ENCODE data around the gene FAM76A.
A peak's percentile ranks its signal among the peaks of the same experiment; 100 is the strongest.

Gene FAM76A

DNA sequence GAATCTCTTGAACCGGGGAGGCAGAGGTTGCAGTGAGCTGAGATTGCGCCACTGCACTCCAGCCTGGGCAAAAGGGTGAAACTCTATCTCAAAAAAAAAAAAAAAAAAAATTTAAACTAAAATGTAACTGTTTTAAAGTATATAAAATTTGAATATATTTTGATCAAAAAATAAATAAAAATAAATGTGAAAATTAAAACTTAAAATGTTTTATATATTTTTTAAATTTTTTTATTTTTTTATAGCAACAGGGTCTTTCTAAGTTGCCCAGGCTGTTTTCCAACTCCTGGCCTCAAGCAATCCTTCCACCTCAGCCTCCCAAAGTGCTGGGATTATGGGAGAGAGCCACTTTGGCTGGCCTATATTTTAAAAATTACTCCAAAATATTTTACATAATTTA is 15.2 kb upstream of the FAM76A start:
- Histone ChIP-seq H3K4me3 (no peak overlapping the region), H3K27ac (no peak overlapping the region)
- TF ChIP-seq, protein P1, sequence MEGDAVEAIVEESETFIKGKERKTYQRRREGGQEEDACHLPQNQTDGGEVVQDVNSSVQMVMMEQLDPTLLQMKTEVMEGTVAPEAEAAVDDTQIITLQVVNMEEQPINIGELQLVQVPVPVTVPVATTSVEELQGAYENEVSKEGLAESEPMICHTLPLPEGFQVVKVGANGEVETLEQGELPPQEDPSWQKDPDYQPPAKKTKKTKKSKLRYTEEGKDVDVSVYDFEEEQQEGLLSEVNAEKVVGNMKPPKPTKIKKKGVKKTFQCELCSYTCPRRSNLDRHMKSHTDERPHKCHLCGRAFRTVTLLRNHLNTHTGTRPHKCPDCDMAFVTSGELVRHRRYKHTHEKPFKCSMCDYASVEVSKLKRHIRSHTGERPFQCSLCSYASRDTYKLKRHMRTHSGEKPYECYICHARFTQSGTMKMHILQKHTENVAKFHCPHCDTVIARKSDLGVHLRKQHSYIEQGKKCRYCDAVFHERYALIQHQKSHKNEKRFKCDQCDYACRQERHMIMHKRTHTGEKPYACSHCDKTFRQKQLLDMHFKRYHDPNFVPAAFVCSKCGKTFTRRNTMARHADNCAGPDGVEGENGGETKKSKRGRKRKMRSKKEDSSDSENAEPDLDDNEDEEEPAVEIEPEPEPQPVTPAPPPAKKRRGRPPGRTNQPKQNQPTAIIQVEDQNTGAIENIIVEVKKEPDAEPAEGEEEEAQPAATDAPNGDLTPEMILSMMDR (IDR thresholded peaks at IDR 0.05), result no peak
- DNase-seq (ENCODE audit: low spot score), result no peak

DNA sequence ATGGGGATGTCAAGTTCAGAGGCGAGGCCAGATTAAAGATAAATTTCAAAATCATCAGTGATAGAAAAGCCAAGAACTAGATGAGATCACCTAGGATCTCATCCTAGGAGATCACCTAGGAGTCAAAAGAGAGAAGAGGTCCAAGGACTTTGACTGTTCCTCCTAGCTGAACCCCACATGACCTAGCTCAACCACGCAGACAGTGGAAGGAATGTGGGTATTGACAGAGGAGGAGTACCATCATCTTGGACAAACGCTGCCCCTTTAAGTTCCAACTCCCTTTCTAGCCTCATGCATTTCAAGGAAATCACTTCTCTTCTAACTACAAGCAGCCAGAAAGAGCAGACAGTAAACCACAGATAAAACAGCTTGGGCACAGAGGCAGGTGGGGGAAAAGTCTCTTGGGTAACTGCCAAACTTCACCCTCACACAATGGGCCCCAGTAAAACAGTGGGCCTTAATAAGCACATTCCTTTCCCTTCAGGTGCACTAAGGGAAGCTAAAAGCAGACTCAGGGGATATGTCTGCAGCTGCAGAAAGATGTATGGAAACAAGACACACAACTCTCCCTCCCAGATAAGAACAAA is 12.5 kb upstream of the FAM76A start:
- DNase-seq (ENCODE audit: low spot score), result no peak
- Histone ChIP-seq H3K4me3 (no peak overlapping the region), H3K27ac (no peak overlapping the region)
- TF ChIP-seq, protein P1 (IDR thresholded peaks at IDR 0.05), result no peak

DNA sequence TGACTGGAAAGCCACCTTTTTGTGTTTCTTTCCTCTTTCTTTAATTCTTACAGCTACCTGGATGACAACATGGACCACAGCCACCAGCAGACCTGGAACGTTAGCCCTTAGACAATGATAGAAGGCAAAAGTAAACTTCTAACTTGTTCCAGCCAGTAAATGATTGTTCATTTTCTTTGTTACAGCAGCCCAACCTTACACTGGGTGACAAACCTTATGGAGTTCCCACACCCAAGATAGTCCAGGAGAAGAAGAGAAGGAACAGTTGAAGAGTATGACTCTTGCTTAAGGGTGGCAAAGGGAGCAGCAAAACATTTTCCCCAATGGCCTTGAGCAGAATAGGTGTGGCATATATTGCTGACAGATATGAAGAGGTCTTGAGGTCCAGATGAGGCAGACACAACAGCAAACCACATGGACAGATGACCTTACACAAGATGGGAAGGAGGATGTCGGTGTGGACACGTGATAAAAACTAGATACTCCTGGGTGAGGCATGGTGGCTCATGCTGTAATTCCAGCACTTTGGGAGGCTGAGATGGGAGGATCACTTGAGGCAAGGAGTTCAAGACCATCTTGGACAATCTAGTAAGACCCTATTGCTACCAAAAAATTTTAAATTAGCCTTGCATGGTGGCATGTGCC is 11.8 kb upstream of the FAM76A start:
- no peak for DNase-seq (ENCODE audit: low spot score)
- TF ChIP-seq, protein P1 (IDR thresholded peaks at IDR 0.05), result no peak
- Histone ChIP-seq H3K27ac (no peak overlapping the region), H3K4me3 (no peak overlapping the region)

DNA sequence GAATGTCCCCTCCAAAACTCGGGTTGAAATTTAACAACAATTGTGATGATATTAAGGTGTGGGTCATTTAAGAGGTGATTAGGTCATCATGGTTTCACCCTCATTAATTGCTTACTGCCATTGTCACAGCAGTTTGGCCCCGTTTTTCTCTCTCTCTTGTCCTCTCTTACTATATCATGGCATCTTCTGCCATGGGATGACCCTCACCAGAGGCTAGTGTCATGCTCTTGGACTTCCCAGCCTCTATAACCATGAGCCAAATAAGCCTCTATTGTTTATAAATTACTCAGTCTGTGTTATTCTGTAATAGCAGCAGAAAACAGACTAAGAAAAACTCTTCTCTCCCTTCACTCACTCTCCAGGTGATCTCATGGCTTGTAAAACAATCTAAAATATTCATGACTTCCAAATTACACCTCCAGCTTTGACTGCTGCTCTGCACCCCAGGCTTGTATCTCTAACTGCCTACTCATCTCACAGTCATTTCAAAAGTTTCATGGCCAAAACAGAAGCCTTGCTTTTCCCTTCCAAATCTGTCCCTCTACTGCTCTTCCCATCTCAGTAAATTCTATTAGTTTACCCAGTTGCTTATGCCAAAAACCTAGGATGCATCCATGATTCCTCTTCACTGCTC is 9.4 kb upstream of the FAM76A start:
- Histone ChIP-seq H3K4me3 (no peak overlapping the region), H3K27ac (no peak overlapping the region)
- DNase-seq (ENCODE audit: low spot score), result no peak
- TF ChIP-seq, protein P1 (IDR thresholded peaks at IDR 0.05), result no peak

DNA sequence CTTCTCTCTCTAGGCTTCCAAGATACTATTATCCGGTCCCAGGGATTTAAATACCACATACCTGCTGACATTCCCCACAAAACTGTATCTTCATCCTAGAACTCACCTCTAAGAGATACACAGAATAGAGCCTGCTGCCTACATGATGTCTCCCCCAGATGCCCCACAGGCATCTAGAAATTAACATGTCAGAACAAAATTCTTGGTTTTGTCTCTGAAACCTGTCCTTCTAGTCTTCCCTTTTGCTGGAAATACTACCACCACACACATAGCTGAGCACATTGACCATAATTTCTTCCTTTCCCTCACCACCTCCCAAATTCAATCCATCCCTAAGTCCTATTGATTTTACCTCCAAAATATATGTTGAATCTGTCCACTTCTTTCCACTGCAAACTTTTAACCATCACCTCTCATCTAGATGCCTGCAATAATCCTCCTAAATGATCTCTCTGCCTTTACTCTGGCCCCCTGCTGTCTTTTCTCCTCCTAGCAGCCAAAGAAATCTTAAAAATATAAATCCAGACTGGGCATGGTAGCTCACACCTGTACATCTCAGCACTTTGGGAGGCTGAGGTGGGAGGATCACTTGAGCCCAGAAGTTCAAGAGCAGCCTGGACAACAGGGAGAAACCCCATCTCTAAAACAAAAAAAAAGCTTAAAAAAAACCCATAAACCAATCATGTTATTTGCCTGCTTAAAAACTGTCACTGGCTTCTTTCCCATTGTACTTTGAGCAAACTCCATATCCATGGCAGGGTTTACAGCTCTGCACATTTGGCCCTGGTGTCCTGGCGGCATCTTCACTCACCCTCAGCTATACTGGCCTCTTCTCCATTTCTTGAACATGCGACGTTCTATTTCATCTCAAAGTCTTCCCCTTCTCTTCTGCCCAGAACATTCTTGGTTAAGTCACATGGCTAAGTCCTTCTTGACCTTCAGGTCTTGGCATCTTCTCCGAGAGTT is 6.2 kb upstream of the FAM76A start:
- DNase-seq (ENCODE audit: low spot score), result no peak

DNA sequence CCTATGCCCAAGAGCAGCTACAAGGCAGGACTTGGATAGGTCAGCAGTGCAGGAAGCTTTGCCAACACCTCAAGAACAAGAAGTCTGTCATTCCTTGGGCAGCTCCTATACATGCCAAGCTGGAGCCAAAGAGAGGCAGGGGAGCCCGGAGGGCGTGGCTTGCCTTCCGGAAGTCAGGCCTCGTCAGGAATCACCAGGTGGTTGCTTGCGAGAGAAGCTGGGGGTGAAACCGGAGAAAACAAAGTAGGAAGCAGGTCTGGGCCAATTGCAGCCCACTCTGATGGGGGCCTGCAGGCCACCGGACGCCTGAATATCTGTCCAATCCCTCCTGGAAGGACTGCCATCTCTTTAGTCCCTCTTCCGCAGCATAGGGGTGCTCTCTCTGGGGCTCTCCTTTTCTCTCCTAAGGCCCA is 794 bp upstream of the FAM76A start:
- peak overlapping the region; percentile 56 for H3K4me3 ChIP-seq
- H3K27ac ChIP-seq, result peak overlapping the region; percentile 68 to 82
- DNase-seq (ENCODE audit: low spot score), result peak; percentile 85
- TF ChIP-seq, protein P1 (IDR thresholded peaks at IDR 0.05), result no peak

More for the DNA sequence above, 6.2 kb upstream of the FAM76A start:
- H3K4me3 ChIP-seq, result no peak overlapping the region
- TF ChIP-seq, protein P1 (IDR thresholded peaks at IDR 0.05), result no peak
- no peak overlapping the region for H3K27ac ChIP-seq
